ENCODE measurements around the gene SCFD2. TPM values are rescaled to one million over a fixed set of nuclear protein-coding genes. Genes with fewer than 3 reads are reported as not detected.

Gene SCFD2
- total and polyA plus RNA-seq, 10 of the 15 experiments (the other 5 are each of a cell fraction or from before 2014, with no cell fraction given): 4.8 to 37.6 (median 24.9) TPM

GRCh38 chr4:53169695-53170617, 195.9 kb downstream of the SCFD2 start (continued):
- no peak for TF ChIP-seq NKRF (conservative IDR thresholded peaks at IDR 0.05)
- TF ChIP-seq POLR2AphosphoS2 (IDR thresholded peaks at IDR 0.05; ENCODE audit: low read depth, low read length): no peak
- no peak for TF ChIP-seq BCL3 (IDR thresholded peaks at IDR 0.05; ENCODE audit: borderline replicate concordance, insufficient read depth, low read depth, low read length, poor library complexity, severe bottlenecking)
- no peak for TF ChIP-seq PRDM15 (CRISPR knock-in tag; IDR thresholded peaks at IDR 0.05)
- TF ChIP-seq, protein P1, sequence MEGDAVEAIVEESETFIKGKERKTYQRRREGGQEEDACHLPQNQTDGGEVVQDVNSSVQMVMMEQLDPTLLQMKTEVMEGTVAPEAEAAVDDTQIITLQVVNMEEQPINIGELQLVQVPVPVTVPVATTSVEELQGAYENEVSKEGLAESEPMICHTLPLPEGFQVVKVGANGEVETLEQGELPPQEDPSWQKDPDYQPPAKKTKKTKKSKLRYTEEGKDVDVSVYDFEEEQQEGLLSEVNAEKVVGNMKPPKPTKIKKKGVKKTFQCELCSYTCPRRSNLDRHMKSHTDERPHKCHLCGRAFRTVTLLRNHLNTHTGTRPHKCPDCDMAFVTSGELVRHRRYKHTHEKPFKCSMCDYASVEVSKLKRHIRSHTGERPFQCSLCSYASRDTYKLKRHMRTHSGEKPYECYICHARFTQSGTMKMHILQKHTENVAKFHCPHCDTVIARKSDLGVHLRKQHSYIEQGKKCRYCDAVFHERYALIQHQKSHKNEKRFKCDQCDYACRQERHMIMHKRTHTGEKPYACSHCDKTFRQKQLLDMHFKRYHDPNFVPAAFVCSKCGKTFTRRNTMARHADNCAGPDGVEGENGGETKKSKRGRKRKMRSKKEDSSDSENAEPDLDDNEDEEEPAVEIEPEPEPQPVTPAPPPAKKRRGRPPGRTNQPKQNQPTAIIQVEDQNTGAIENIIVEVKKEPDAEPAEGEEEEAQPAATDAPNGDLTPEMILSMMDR (IDR thresholded peaks at IDR 0.05 in 2 of 3, conservative IDR thresholded peaks at IDR 0.05 in 1 of 3; ENCODE audit: control insufficient read depth in 2 of 3, extremely low read depth in 1 of 3, insufficient read depth in 1 of 3, low read depth in 3 of 3, low read length in 3 of 3): no peak
- TF ChIP-seq ELK1 (IDR thresholded peaks at IDR 0.05; ENCODE audit: low read depth, low read length): no peak
- TF ChIP-seq CEBPB (IDR thresholded peaks at IDR 0.05; ENCODE audit: borderline replicate concordance in 1 of 2, low read depth in 2 of 2, low read length in 2 of 2): no peak
- no peak for TF ChIP-seq NBN (IDR thresholded peaks at IDR 0.05)
- TF ChIP-seq SRF (IDR thresholded peaks at IDR 0.05; ENCODE audit: low read depth in 2 of 2, low read length in 2 of 2): no peak
- TF ChIP-seq, protein P2, sequence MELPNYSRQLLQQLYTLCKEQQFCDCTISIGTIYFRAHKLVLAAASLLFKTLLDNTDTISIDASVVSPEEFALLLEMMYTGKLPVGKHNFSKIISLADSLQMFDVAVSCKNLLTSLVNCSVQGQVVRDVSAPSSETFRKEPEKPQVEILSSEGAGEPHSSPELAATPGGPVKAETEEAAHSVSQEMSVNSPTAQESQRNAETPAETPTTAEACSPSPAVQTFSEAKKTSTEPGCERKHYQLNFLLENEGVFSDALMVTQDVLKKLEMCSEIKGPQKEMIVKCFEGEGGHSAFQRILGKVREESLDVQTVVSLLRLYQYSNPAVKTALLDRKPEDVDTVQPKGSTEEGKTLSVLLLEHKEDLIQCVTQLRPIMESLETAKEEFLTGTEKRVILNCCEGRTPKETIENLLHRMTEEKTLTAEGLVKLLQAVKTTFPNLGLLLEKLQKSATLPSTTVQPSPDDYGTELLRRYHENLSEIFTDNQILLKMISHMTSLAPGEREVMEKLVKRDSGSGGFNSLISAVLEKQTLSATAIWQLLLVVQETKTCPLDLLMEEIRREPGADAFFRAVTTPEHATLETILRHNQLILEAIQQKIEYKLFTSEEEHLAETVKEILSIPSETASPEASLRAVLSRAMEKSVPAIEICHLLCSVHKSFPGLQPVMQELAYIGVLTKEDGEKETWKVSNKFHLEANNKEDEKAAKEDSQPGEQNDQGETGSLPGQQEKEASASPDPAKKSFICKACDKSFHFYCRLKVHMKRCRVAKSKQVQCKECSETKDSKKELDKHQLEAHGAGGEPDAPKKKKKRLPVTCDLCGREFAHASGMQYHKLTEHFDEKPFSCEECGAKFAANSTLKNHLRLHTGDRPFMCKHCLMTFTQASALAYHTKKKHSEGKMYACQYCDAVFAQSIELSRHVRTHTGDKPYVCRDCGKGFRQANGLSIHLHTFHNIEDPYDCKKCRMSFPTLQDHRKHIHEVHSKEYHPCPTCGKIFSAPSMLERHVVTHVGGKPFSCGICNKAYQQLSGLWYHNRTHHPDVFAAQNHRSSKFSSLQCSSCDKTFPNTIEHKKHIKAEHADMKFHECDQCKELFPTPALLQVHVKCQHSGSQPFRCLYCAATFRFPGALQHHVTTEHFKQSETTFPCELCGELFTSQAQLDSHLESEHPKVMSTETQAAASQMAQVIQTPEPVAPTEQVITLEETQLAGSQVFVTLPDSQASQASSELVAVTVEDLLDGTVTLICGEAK (IDR thresholded peaks at IDR 0.05; ENCODE audit: borderline replicate concordance): no peak
- TF ChIP-seq SIX5 (IDR thresholded peaks at IDR 0.05; ENCODE audit: low read depth, low read length, severe bottlenecking): no peak
